Caco-2 (cell line): Measurements from ENCODE around the gene PTGES2. TPM values are rescaled to one million over a fixed set of nuclear protein-coding genes. Genes with fewer than 3 reads are reported as not detected.

Experiments used
- BruUV-seq: library from RNA; stranded (reverse); fragments of 400-500 nt; replicated peaks from 2 replicates; lab custom pipeline; 2021; lab: Mats Ljungman, UMichigan
- CTCF ChIA-PET: fragments of 300-600 bp; sonication (Branson Sonifier 250); formaldehyde crosslinking; loops from one replicate; lab custom pipeline; 2022; ENCODE audit warnings: antibody characterized with exemption; lab: Charles Lee
- POLR2A ChIA-PET: fragments of 300-600 bp; sonication (Branson Sonifier 250); formaldehyde crosslinking; loops from one replicate; lab custom pipeline; 2022; ENCODE audit warnings: antibody characterized with exemption; lab: Charles Lee
- DNase-seq, 2 experiments: peaks; one replicate each; pipeline versions ENCODE4 v3.0.0 to v3.0.0-alpha.2; 2020 to 2022
- H3K27me3 ChIP-seq: replicated peaks from 2 replicates; pipeline ENCODE4 v1.6.0; 2011; ENCODE audit warnings: low read length; ENCODE audit not compliant: control insufficient read depth, insufficient read depth
- H3K36me3 ChIP-seq: 2 replicates; pipeline ENCODE4 v1.5.1; 2011; ENCODE audit warnings: low read length; ENCODE audit not compliant: control insufficient read depth, insufficient read depth
- H3K4me1 ChIP-seq: fragments of 250-450 bp; sonication (Bioruptor Pico); 2 replicates; pipeline ENCODE4 v1.5.1; 2020; ENCODE audit warnings: mild to moderate bottlenecking
- H3K4me3 ChIP-seq: 2 replicates; pipeline ENCODE4 v1.5.1; 2011; ENCODE audit warnings: low read depth, mild to moderate bottlenecking, control low read depth, low read length
- H3K9me3 ChIP-seq: fragments of 250-450 bp; sonication (Bioruptor Pico); 2 replicates; pipeline ENCODE4 v1.5.1; 2020; ENCODE audit warnings: mild to moderate bottlenecking, moderate library complexity
- H3K27ac Mint-ChIP-seq: one replicate; pipeline ENCODE4 v1.8.0; 2022; ENCODE audit warnings: mixed read lengths; ENCODE audit not compliant: unreplicated experiment
- H3K27me3 Mint-ChIP-seq: one replicate; pipeline ENCODE4 v1.8.0; 2022; ENCODE audit warnings: mixed read lengths; ENCODE audit not compliant: insufficient read depth, unreplicated experiment
- H3K36me3 Mint-ChIP-seq: one replicate; pipeline ENCODE4 v1.8.0; 2022; ENCODE audit warnings: mild to moderate bottlenecking, mixed read lengths; ENCODE audit not compliant: insufficient read depth, unreplicated experiment
- H3K4me1 Mint-ChIP-seq: one replicate; pipeline ENCODE4 v1.8.0; 2022; ENCODE audit warnings: low read depth, mixed read lengths; ENCODE audit not compliant: unreplicated experiment
- H3K4me3 Mint-ChIP-seq: one replicate; pipeline ENCODE4 v1.8.0; 2022; ENCODE audit warnings: mild to moderate bottlenecking, moderate library complexity, mixed read lengths; ENCODE audit not compliant: unreplicated experiment
- H3K9me3 Mint-ChIP-seq: one replicate; pipeline ENCODE4 v1.8.0; 2022; ENCODE audit warnings: mixed read lengths; ENCODE audit not compliant: unreplicated experiment
- CTCF ChIP-seq, 2 experiments: fragments of 200-600 bp in 1 of 2; IDR thresholded peaks; 1 replicate in 1 of 2; 2 replicates in 1 of 2; pipeline versions ENCODE4 v1.5.1 to v1.8.0; 2011 to 2022; ENCODE audit warnings: antibody characterized with exemption in 1 of 2, control low read depth in 1 of 2, inconsistent platforms in 1 of 2, low read depth in 1 of 2, low read length in 1 of 2, mild to moderate bottlenecking in 1 of 2, moderate library complexity in 1 of 2; ENCODE audit not compliant: insufficient read depth in 1 of 2, severe bottlenecking in 1 of 2, unreplicated experiment in 1 of 2
- intact Hi-C: fragments of 100-400 bp; cut with micrococcal nuclease; formaldehyde crosslinking; loops from one replicate; pipeline ENCODE4 v1.10.0; 2022; ENCODE audit not compliant: unreplicated experiment
- total RNA-seq: library from RNA; stranded (reverse); gene quantifications from 2 replicates; pipeline ENCODE4 v1.2.3, GENCODE V29; 2022

Gene PTGES2
- total RNA-seq, 1 experiment from 2014 or later: 123 TPM

- peaks cover 48% of the 10 kb centered on the region for H3K36me3 Mint-ChIP-seq
- DNase-seq: peak in 1 of 2 experiments; percentile 65
- intact Hi-C loops: loop anchor here (5.0 kb wide), 1 partner anchor 67 kb away; the partner anchor contains the start of gene CIZ1
- no peaks in the 10 kb centered on the region for H3K9me3 Mint-ChIP-seq
- TF ChIP-seq CTCF (IDR thresholded peaks at IDR 0.05; ENCODE audit: insufficient read depth in 1 of 2, low read depth in 1 of 2, low read length in 1 of 2, severe bottlenecking in 1 of 2, unreplicated experiment in 1 of 2): peak; percentile 31 to 71
- no peak overlapping the region for H3K27ac Mint-ChIP-seq
- Histone ChIP-seq H3K9me3 (no peaks in the 10 kb centered on the region), H3K27me3 (no peaks in the 10 kb centered on the region), H3K36me3 (peaks cover 4% of the 10 kb centered on the region; the same call in 1 of the 2 replicates), H3K4me3 (no peak overlapping the region), H3K4me1 (peaks cover 9% of the 10 kb centered on the region; the same call in 1 of the 2 replicates)
- ChIA-PET POLR2A (interaction anchor here (0.6 to 0.8 kb wide), 2 partner anchors 10 to 931 kb away, joined by 3 read pairs; no protein-coding TSS in a partner anchor), CTCF (interaction anchor here (0.9 kb wide), 1 partner anchor 10 kb away, joined by 4 read pairs; no protein-coding TSS in a partner anchor)
- no peaks in the 10 kb centered on the region for H3K27me3 Mint-ChIP-seq
- no TSS peak for BruUV-seq
- no peak overlapping the region for H3K4me3 Mint-ChIP-seq
- peaks cover 10% of the 10 kb centered on the region for H3K4me1 Mint-ChIP-seq
Observed at GRCh38 chr9:128124873-128125579, 2.5 kb downstream of the PTGES2 start.

- no peak for DNase-seq
- Histone ChIP-seq H3K9me3 (no peaks in the 10 kb centered on the region), H3K36me3 (peaks cover 4% of the 10 kb centered on the region; the same call in 1 of the 2 replicates), H3K27me3 (no peaks in the 10 kb centered on the region), H3K4me1 (peaks cover 9% of the 10 kb centered on the region; the same call in 1 of the 2 replicates), H3K4me3 (no peak overlapping the region)
- ChIA-PET CTCF (interaction anchor here (0.9 kb wide), 1 partner anchor 9 kb away, joined by 4 read pairs; no protein-coding TSS in a partner anchor), POLR2A (interaction anchor here (0.6 to 0.8 kb wide), 2 partner anchors 10 to 931 kb away, joined by 3 read pairs; no protein-coding TSS in a partner anchor)
- intact Hi-C loops: no loop called here
- Mint-ChIP-seq H3K9me3 (no peaks in the 10 kb centered on the region), H3K27me3 (no peaks in the 10 kb centered on the region), H3K36me3 (peaks cover 52% of the 10 kb centered on the region), H3K4me1 (peaks cover 8% of the 10 kb centered on the region), H3K4me3 (no peak overlapping the region), H3K27ac (no peak overlapping the region)
- BruUV-seq: no TSS peak
- TF ChIP-seq CTCF (IDR thresholded peaks at IDR 0.05; ENCODE audit: insufficient read depth in 1 of 2, low read depth in 1 of 2, low read length in 1 of 2, severe bottlenecking in 1 of 2, unreplicated experiment in 1 of 2): no peak
Observed at GRCh38 chr9:128124451-128124850, 3.1 kb downstream of the PTGES2 start.

GRCh38 chr9:128123451-128124080 lies 4.0 kb downstream of the PTGES2 start:
- peak in 1 of 2 experiments; percentile 35 for DNase-seq
- no peaks in the 10 kb centered on the region for H3K27me3 ChIP-seq
- no TSS peak for BruUV-seq
- Mint-ChIP-seq H3K4me1 (no peaks in the 10 kb centered on the region), H3K27ac (no peak overlapping the region), H3K4me3 (no peak overlapping the region), H3K27me3 (no peaks in the 10 kb centered on the region), H3K36me3 (peaks cover 47% of the 10 kb centered on the region), H3K9me3 (no peaks in the 10 kb centered on the region)
- intact Hi-C loops: no loop called here
- H3K4me1 ChIP-seq: peaks cover 9% of the 10 kb centered on the region; the same call in 1 of the 2 replicates
- TF ChIP-seq CTCF (IDR thresholded peaks at IDR 0.05; ENCODE audit: insufficient read depth in 1 of 2, low read depth in 1 of 2, low read length in 1 of 2, severe bottlenecking in 1 of 2, unreplicated experiment in 1 of 2): no peak
- H3K4me3 ChIP-seq: no peak overlapping the region
- CTCF ChIA-PET: no interaction called here
- no peaks in the 10 kb centered on the region for H3K9me3 ChIP-seq
- peaks cover 4% of the 10 kb centered on the region; the same call in 1 of the 2 replicates for H3K36me3 ChIP-seq
- POLR2A ChIA-PET: no interaction called here
